DMS53 treated with DMSO at 0.1 percent for 48 hours (cell line): ENCODE data around the gene IGF1R.

Experiments
- DNase-seq: peaks from one replicate; lab custom pipeline; 2025; ENCODE audit not compliant: unreplicated experiment; lab: John Stamatoyannopoulos, UW

Gene IGF1R

GRCh38 chr15:98703126-98703685, 54.9 kb downstream of the IGF1R start:
- no peak for DNase-seq

- DNase-seq: no peak
These were observed 56.7 kb downstream of the IGF1R start for GRCh38 chr15:98705070-98705469.

GRCh38 chr15:98706387-98706786, 58.0 kb downstream of the IGF1R start:
- no peak for DNase-seq

- DNase-seq: no peak
These were observed 58.6 kb downstream of the IGF1R start for GRCh38 chr15:98706986-98707385.

GRCh38 chr15:98708037-98708590, 59.8 kb downstream of the IGF1R start:
- DNase-seq: no peak

- no peak for DNase-seq
These were observed 63.5 kb downstream of the IGF1R start for GRCh38 chr15:98711810-98712209.

GRCh38 chr15:98712845-98713584, 64.7 kb downstream of the IGF1R start:
- no peak for DNase-seq

- no peak for DNase-seq
These were observed 65.3 kb downstream of the IGF1R start for GRCh38 chr15:98713585-98714001.

- no peak for DNase-seq
These were observed 66.6 kb downstream of the IGF1R start for GRCh38 chr15:98714922-98715321.

GRCh38 chr15:98715401-98715800, 67.1 kb downstream of the IGF1R start:
- no peak for DNase-seq

GRCh38 chr15:98715890-98716443, 67.6 kb downstream of the IGF1R start:
- DNase-seq: no peak

- no peak for DNase-seq
These were observed 69.0 kb downstream of the IGF1R start for GRCh38 chr15:98717371-98717770.

- no peak for DNase-seq
These were observed 69.6 kb downstream of the IGF1R start for GRCh38 chr15:98717942-98718341.

- DNase-seq: no peak
These were observed 70.2 kb downstream of the IGF1R start for GRCh38 chr15:98718426-98719136.

- DNase-seq: no peak
These were observed 70.9 kb downstream of the IGF1R start for GRCh38 chr15:98719137-98719740.

- DNase-seq: no peak
These were observed 71.7 kb downstream of the IGF1R start for GRCh38 chr15:98720031-98720430.

- no peak for DNase-seq
These were observed 72.5 kb downstream of the IGF1R start for GRCh38 chr15:98720577-98721565.

- DNase-seq: no peak
These were observed 73.9 kb downstream of the IGF1R start for GRCh38 chr15:98722209-98722608.

- DNase-seq: no peak
These were observed 74.3 kb downstream of the IGF1R start for GRCh38 chr15:98722645-98723044.

GRCh38 chr15:98723195-98723594, 74.9 kb downstream of the IGF1R start:
- DNase-seq: no peak
